GM23338 (cell line): ENCODE results near the gene ID2.

Experiments used
- EZH2 ChIP-seq: fragments of 200-600 bp; sonication (generic); IDR thresholded peaks from one replicate; pipeline ENCODE4 v1.8.0; 2017; ENCODE audit warnings: antibody characterized with exemption, mild to moderate bottlenecking, low read depth; ENCODE audit not compliant: unreplicated experiment
- EZH2phosphoT487 ChIP-seq: fragments of 200-600 bp; sonication (generic); IDR thresholded peaks from one replicate; pipeline ENCODE4 v1.8.1; 2018; ENCODE audit warnings: antibody characterized with exemption; ENCODE audit not compliant: unreplicated experiment
- POLR2AphosphoS5 ChIP-seq: IDR thresholded peaks from 2 replicates; pipeline ENCODE4 v1.6.1; 2016; ENCODE audit warnings: antibody characterized with exemption, low read depth
- TF ChIP-seq, protein P1 (sequence below), 2 experiments: fragments of 200-600 bp in 1 of 2; sonication (generic) in 1 of 2; conservative IDR thresholded peaks; 2 replicates each; pipeline versions ENCODE4 v1.5.1 to v1.6.1; 2016 to 2017; ENCODE audit warnings: antibody characterized with exemption in 2 of 2, low read depth in 2 of 2, mild to moderate bottlenecking in 2 of 2, moderate library complexity in 1 of 2

GRCh38 chr2:8640498-8640897 is 41.4 kb upstream of the ID2 start:
- TF ChIP-seq POLR2AphosphoS5: no peak
- TF ChIP-seq, protein P1, sequence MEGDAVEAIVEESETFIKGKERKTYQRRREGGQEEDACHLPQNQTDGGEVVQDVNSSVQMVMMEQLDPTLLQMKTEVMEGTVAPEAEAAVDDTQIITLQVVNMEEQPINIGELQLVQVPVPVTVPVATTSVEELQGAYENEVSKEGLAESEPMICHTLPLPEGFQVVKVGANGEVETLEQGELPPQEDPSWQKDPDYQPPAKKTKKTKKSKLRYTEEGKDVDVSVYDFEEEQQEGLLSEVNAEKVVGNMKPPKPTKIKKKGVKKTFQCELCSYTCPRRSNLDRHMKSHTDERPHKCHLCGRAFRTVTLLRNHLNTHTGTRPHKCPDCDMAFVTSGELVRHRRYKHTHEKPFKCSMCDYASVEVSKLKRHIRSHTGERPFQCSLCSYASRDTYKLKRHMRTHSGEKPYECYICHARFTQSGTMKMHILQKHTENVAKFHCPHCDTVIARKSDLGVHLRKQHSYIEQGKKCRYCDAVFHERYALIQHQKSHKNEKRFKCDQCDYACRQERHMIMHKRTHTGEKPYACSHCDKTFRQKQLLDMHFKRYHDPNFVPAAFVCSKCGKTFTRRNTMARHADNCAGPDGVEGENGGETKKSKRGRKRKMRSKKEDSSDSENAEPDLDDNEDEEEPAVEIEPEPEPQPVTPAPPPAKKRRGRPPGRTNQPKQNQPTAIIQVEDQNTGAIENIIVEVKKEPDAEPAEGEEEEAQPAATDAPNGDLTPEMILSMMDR (conservative IDR thresholded peaks at IDR 0.05; ENCODE audit: low read depth in 2 of 2): no peak
- TF ChIP-seq EZH2: no peak
- no peak for TF ChIP-seq EZH2phosphoT487
